ENCODE results near the gene LARGE1. TPM values are rescaled to one million over a fixed set of nuclear protein-coding genes. Genes with fewer than 3 reads are reported as not detected.

The LARGE1 gene
- total RNA-seq, 1 donor: 13.4 TPM

DNA sequence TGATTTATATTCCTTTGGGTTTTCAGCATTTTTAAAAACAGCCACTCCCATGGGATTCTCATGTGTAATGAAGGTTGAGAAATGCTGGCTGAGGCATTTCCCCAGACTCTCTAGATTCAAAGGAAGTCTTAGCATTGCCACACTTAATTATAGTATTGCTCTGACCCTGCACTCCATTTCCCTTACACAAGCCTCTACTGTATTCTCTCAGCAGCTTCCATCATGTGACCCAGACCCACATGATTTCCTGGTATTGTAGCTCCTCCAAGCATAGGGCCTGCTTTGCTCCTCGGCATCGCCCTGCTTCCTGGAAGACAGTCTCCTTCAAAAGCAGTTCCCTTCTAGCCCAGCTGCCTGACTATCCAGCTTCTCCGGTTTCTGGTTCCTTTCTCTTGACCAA, 261.5 kb downstream of the LARGE1 start:
- H3K4me3 ChIP-seq (ENCODE audit: low read depth, low read length): no peak overlapping the region
- TF ChIP-seq, protein P1, sequence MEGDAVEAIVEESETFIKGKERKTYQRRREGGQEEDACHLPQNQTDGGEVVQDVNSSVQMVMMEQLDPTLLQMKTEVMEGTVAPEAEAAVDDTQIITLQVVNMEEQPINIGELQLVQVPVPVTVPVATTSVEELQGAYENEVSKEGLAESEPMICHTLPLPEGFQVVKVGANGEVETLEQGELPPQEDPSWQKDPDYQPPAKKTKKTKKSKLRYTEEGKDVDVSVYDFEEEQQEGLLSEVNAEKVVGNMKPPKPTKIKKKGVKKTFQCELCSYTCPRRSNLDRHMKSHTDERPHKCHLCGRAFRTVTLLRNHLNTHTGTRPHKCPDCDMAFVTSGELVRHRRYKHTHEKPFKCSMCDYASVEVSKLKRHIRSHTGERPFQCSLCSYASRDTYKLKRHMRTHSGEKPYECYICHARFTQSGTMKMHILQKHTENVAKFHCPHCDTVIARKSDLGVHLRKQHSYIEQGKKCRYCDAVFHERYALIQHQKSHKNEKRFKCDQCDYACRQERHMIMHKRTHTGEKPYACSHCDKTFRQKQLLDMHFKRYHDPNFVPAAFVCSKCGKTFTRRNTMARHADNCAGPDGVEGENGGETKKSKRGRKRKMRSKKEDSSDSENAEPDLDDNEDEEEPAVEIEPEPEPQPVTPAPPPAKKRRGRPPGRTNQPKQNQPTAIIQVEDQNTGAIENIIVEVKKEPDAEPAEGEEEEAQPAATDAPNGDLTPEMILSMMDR (IDR thresholded peaks at IDR 0.05; ENCODE audit: insufficient read depth, low read depth, low read length): no peak
- peak; percentile 69 for DNase-seq (ENCODE audit: low read depth)

DNA sequence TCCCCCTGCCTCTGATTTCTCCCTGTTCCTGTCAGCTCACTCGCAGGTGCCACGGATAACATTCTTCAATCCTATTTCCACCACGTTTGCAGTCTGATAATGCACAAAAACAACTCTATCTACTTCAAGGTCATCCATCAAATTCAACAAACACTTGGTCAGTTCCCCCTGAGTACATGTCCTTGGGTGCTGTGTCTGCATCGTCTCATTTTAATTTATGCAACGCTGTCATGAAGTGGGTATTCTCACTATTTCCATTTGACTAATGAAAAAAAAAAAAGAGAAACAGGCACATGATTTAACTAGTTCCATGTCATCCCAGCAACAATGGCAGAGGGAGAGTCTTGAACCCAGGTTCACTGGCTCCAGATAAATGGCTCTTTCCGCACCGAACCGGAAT, 262.6 kb downstream of the LARGE1 start:
- no peak overlapping the region for H3K4me3 ChIP-seq (ENCODE audit: low read depth, low read length)
- DNase-seq (ENCODE audit: low read depth): no peak
- TF ChIP-seq, protein P1 (IDR thresholded peaks at IDR 0.05; ENCODE audit: insufficient read depth, low read depth, low read length): no peak

DNA sequence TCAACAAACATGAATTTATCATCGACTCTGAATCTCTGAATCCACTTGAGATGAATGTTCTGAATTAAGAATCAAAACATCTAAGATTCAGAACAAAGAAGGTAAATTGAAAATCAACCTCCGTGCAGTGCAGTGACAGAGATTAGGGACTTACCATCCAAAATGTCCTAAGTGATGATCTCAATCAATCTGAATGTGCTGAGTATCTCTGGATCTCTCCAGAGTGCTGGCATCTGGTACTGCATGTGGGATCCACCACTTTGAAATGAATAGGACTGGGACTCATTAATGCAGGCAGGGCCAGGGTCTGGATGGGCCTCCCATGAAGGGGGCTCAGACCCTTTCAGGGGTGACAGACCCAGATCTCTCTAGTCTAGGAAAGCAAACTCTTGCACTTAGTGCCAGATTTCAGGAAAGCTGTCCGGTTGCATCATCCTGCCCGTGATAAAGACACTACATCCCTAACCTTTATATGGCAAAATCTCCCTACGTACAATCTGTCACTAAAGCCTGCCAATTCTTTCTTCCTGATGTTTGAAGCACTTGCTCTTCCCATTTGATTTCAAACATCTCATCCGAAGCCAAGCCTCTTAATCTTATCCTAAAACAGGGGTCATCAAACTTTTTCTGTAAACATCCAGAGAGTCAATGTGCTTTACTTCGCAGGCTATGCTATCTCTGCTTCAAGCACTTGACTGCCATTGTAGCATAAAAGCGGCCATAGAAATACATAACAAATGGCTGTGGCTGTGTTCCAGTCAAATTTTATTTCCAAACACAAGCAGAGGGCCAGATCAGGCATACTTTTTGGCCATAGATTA, 263.3 kb downstream of the LARGE1 start:
- H3K4me3 ChIP-seq (ENCODE audit: low read depth, low read length): no peak overlapping the region
- DNase-seq (ENCODE audit: low read depth): peak; percentile 4
- TF ChIP-seq, protein P1 (IDR thresholded peaks at IDR 0.05; ENCODE audit: insufficient read depth, low read depth, low read length): no peak

DNA sequence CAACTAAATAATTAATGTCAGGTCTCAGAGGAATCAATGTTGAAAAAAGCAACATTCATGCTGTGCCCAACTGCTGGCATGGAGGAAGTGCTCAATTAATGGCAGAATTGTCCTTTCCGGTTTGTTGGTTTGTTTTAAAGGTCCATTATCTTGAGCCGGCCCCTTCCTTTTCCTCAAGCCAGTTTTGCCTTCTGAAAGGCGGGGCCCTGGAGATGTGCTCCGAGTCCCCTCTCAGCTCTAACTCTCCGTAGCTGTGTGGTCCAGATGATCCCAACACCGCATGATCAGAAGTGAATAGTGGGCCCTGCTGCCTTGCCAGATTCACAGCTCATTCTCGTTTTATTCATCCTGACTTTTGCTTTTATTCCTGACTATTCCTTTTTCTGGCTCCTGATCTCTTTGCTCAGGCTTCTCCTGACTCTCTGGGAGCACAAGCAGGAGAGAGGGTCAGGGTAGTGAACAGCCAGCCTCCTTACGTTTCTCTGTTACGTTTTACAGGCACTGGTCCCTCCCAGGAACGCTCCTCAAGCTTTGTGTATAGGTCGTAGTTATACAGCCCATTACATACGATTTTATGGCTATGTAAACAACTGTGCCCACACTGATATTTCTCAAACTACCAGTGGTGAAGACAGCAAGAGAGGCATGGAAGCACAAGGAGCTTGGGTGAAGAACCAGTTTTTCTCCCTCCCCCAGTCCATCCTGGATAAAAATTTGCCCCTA, 265.9 kb downstream of the LARGE1 start:
- TF ChIP-seq, protein P1 (IDR thresholded peaks at IDR 0.05; ENCODE audit: insufficient read depth, low read depth, low read length): no peak

DNA sequence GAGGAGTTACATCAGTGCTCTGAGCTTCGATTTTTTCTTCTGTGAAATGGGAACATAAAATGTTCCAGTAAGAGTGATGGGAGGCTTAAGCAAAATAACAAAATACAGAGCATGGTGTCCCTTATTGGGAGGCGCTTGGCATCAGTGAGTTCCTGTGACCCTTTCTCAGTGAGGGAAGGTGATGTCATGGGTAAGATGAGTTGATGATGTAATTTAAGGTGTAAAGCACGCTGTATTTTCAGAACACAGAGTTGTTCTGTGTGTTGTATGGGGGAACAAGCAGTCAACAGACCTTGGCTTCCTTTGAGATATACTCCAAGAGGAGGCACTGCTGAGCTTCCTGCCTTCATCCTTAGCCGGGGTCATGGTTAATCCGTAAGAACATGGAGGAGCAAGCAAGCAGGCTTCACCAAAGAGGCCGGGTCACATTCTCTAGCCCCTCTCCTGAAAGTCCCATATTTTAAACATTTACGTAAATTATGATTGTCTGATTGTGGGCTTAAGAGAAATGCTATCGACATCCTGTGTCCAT, 266.7 kb downstream of the LARGE1 start:
- no peak for DNase-seq (ENCODE audit: low read depth)

More for the DNA sequence above, 265.9 kb downstream of the LARGE1 start:
- DNase-seq (ENCODE audit: low read depth): no peak
- H3K4me3 ChIP-seq (ENCODE audit: low read depth, low read length): no peak overlapping the region

DNA sequence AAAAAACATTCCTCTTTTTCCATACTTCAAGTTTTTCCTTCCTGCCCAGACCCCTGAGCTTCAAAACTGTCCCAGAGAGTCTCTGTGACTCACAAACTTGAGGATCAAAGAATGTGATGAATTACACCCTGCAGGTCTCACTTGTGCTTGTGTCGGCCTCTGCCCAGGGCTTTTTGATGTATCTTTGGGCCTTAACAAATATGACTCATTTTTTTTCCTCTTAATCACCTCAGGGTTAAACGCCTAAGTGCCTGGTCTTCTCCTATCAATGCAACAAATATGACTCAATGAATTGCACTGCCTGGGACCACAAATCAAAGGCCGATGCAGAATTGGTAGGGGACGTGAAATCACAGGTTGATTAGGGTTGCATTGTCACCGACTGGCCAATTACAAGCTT, 267.7 kb downstream of the LARGE1 start:
- DNase-seq (ENCODE audit: low read depth): peak; percentile 5
- H3K4me3 ChIP-seq (ENCODE audit: low read depth, low read length): no peak overlapping the region
- TF ChIP-seq, protein P1 (IDR thresholded peaks at IDR 0.05; ENCODE audit: insufficient read depth, low read depth, low read length): no peak

More for the DNA sequence above, 266.7 kb downstream of the LARGE1 start:
- no peak overlapping the region for H3K4me3 ChIP-seq (ENCODE audit: low read depth, low read length)
- TF ChIP-seq, protein P1 (IDR thresholded peaks at IDR 0.05; ENCODE audit: insufficient read depth, low read depth, low read length): no peak
